ENCODE measurements around the gene TANC1.
"Not testable (repeated sequence)": the region's sequence is repeated elsewhere in the genome, so short reads cannot be mapped to it uniquely, and the experiment has no call there.

TANC1 gene

GRCh38 chr2:159124931-159125467, 156.6 kb downstream of the TANC1 start:
- no peak for DNase-seq

GRCh38 chr2:159125858-159126257, 157.4 kb downstream of the TANC1 start:
- DNase-seq, result no peak

GRCh38 chr2:159126432-159127022, 158.1 kb downstream of the TANC1 start:
- DNase-seq, result no peak

- no peak for DNase-seq
Measured at GRCh38 chr2:159128191-159128590, 159.8 kb downstream of the TANC1 start.

GRCh38 chr2:159129269-159129668, 160.8 kb downstream of the TANC1 start:
- DNase-seq, result no peak

- no peak for DNase-seq
Measured at GRCh38 chr2:159129824-159130223, 161.4 kb downstream of the TANC1 start.

GRCh38 chr2:159130302-159130701, 161.9 kb downstream of the TANC1 start:
- no peak for DNase-seq

- DNase-seq, result no peak
Measured at GRCh38 chr2:159131267-159131913, 162.9 kb downstream of the TANC1 start.

GRCh38 chr2:159131914-159132281, 163.5 kb downstream of the TANC1 start:
- DNase-seq, result no peak

- DNase-seq, result no peak
Measured at GRCh38 chr2:159133797-159134196, 165.4 kb downstream of the TANC1 start.

- DNase-seq, result no peak
Measured at GRCh38 chr2:159134979-159135378, 166.5 kb downstream of the TANC1 start.

- no peak for DNase-seq
Measured at GRCh38 chr2:159136391-159136790, 168.0 kb downstream of the TANC1 start.

GRCh38 chr2:159137511-159138241, 169.2 kb downstream of the TANC1 start:
- DNase-seq, result no peak

GRCh38 chr2:159138642-159139182, 170.3 kb downstream of the TANC1 start:
- no peak for DNase-seq

GRCh38 chr2:159139216-159139933, 170.9 kb downstream of the TANC1 start:
- peak; percentile 9 for DNase-seq

GRCh38 chr2:159140070-159140769, 171.8 kb downstream of the TANC1 start:
- DNase-seq, result peak; percentile 48

- DNase-seq, result not testable (repeated sequence)
Measured at GRCh38 chr2:159140821-159141220, 172.4 kb downstream of the TANC1 start.

- peak; percentile 27 for DNase-seq
Measured at GRCh38 chr2:159144776-159145614, 176.6 kb downstream of the TANC1 start.

- no peak for DNase-seq
Measured at GRCh38 chr2:159145745-159146354, 177.4 kb downstream of the TANC1 start.

GRCh38 chr2:159146996-159147666, 178.7 kb downstream of the TANC1 start:
- DNase-seq, result no peak

All from inflammatory macrophage treated with lipopolysaccharide for 4 hours (primary cell).